Activated naive CD8-positive, alpha-beta T cell treated with anti-CD3 and anti-CD28 coated beads for 36 hours (primary cell): Measurements from ENCODE around the gene ADGRF3. TPM values are rescaled to one million over a fixed set of nuclear protein-coding genes. Genes with fewer than 3 reads are reported as not detected.
"Not testable (repeated sequence)": the region's sequence is repeated elsewhere in the genome, so short reads cannot be mapped to it uniquely, and the experiment has no call there.

Source experiments
- DNase-seq: peaks from one replicate; pipeline ENCODE4 v3.0.0; 2021
- H3K27ac Mint-ChIP-seq: one replicate; pipeline ENCODE4 v1.8.0; 2022; ENCODE audit warnings: mild to moderate bottlenecking, moderate library complexity, mixed read lengths
- H3K27me3 Mint-ChIP-seq: one replicate; pipeline ENCODE4 v1.8.0; 2022; ENCODE audit warnings: mild to moderate bottlenecking, mixed read lengths
- H3K36me3 Mint-ChIP-seq: one replicate; pipeline ENCODE4 v1.8.0; 2021; ENCODE audit warnings: mild to moderate bottlenecking, mixed read lengths
- H3K4me1 Mint-ChIP-seq: one replicate; pipeline ENCODE4 v1.8.0; 2021; ENCODE audit warnings: mixed read lengths
- H3K4me3 Mint-ChIP-seq: one replicate; pipeline ENCODE4 v1.8.0; 2022; ENCODE audit warnings: mild to moderate bottlenecking, moderate library complexity, mixed read lengths
- H3K9me3 Mint-ChIP-seq: one replicate; pipeline ENCODE4 v1.8.0; 2022; ENCODE audit warnings: mixed read lengths
- total RNA-seq, 2 experiments: library from RNA; stranded (reverse); gene quantifications; one replicate each; pipeline ENCODE4 v1.2.3, GENCODE V29; 2021

ADGRF3 gene
- total RNA-seq, 2 experiments from 2014 or later = 4.4 to 5.2 TPM

DNA sequence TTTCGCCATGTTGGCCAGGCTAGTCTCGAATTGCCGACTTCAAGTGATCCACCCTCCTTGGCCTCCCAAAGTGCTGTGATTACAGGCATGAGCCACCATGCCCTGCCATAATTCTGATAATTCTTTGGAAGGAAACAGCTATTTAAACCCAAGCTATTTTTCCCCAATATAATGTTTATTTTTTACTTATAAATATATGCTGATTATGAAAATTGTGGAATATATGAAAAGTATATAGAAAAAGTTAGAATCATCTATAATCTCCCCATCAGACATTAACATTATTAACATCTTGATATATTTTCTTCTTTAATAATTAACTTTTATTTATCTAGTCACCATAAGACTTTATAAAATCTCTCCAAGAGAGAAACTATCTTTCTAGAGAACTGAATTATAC is 60.7 kb downstream of the ADGRF3 start:
- no peaks in the 10 kb centered on the region for H3K4me1 Mint-ChIP-seq

DNA sequence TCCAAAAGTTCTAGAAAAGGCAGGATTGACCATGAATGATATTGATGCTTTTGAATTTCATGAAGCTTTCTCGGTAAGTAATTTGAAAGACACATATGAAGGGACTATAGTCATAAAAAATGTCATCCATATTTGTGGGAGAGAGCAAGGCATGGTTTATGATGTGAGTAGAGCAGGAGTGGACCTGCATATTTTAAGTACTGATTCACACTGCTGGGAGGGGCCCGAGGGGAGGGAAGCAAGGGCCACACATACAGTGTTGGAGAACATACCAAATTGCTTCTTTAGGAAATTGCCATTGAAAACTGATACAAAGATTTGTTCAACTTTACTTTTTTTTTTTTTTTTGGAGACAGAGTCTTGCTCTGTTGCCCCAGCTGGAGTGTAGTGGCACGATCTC is 62.5 kb downstream of the ADGRF3 start:
- peaks cover 18% of the 10 kb centered on the region for H3K36me3 Mint-ChIP-seq
- H3K4me1 Mint-ChIP-seq = no peaks in the 10 kb centered on the region
- no peaks in the 10 kb centered on the region for H3K27me3 Mint-ChIP-seq
- H3K9me3 Mint-ChIP-seq = no peaks in the 10 kb centered on the region
- H3K4me3 Mint-ChIP-seq = no peak overlapping the region
- no peak for DNase-seq
- no peak overlapping the region for H3K27ac Mint-ChIP-seq

More for the DNA sequence above, 60.7 kb downstream of the ADGRF3 start:
- no peak overlapping the region for H3K4me3 Mint-ChIP-seq
- no peaks in the 10 kb centered on the region for H3K9me3 Mint-ChIP-seq
- H3K27me3 Mint-ChIP-seq = no peaks in the 10 kb centered on the region
- H3K27ac Mint-ChIP-seq = no peak overlapping the region
- H3K36me3 Mint-ChIP-seq = peaks cover 14% of the 10 kb centered on the region
- DNase-seq = no peak

DNA sequence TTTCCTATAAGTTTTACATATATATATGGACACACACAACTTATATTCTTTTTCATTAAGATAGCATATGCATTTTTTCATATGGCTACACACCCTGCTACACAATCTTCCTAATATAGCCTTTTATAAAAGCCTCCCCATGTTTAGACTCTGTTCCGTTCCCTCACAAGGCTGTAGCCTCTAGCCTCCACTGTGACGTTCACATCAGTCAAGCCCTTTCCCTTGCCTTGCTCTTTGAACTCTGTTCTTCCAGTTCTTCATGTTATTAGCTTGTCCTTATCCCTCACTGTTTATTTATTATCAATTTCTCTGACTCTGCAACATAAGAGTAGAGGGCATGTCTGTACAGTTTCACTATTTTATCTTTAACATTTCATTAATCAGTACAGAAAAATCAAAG is 63.0 kb downstream of the ADGRF3 start:
- Mint-ChIP-seq H3K4me3 (no peak overlapping the region), H3K27me3 (no peaks in the 10 kb centered on the region), H3K4me1 (no peaks in the 10 kb centered on the region), H3K36me3 (peaks cover 22% of the 10 kb centered on the region), H3K27ac (no peak overlapping the region), H3K9me3 (no peaks in the 10 kb centered on the region)
- no peak for DNase-seq

DNA sequence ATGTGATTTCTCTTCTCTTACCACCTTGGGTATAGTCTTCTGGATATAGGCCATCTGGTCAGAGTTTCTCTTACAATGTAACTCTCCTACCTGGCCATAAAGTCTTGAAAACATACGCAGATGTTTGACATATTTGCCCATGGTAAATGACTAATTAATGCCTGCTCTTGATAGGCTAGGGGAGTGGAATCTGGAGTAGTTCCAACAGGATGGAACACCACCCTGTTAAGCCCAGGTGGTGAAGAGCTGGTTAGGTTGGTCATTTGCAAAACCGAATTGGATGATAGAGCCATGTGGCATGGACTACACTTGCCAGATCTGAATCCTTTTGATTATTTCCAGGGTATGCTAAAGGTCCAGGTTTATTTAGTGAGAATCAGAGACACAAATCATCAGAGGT is 65.4 kb downstream of the ADGRF3 start:
- H3K9me3 Mint-ChIP-seq = no peaks in the 10 kb centered on the region
- no peak for DNase-seq
- no peak overlapping the region for H3K27ac Mint-ChIP-seq
- H3K27me3 Mint-ChIP-seq = no peaks in the 10 kb centered on the region
- H3K4me1 Mint-ChIP-seq = no peaks in the 10 kb centered on the region
- H3K4me3 Mint-ChIP-seq = no peak overlapping the region
- H3K36me3 Mint-ChIP-seq = peaks cover 26% of the 10 kb centered on the region

DNA sequence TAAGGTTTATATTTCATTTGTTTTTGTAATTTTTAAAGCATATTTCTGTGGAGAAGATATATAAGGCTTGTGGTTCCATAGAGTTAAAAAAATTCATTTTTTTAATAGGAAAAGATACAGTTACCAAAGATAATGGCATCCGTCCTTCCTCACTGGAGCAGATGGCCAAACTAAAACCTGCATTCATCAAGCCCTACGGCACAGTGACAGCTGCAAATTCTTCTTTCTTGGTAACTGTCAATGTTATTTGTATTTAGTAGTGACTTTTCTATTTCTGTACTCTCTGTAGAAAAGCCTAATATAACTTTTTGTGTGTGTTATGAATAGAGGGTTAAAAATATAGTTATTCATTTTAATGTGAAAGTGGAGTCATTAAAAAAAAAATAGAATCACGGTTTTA is 66.7 kb downstream of the ADGRF3 start:
- no peaks in the 10 kb centered on the region for H3K9me3 Mint-ChIP-seq
- H3K36me3 Mint-ChIP-seq = peaks cover 23% of the 10 kb centered on the region
- no peak for DNase-seq

DNA sequence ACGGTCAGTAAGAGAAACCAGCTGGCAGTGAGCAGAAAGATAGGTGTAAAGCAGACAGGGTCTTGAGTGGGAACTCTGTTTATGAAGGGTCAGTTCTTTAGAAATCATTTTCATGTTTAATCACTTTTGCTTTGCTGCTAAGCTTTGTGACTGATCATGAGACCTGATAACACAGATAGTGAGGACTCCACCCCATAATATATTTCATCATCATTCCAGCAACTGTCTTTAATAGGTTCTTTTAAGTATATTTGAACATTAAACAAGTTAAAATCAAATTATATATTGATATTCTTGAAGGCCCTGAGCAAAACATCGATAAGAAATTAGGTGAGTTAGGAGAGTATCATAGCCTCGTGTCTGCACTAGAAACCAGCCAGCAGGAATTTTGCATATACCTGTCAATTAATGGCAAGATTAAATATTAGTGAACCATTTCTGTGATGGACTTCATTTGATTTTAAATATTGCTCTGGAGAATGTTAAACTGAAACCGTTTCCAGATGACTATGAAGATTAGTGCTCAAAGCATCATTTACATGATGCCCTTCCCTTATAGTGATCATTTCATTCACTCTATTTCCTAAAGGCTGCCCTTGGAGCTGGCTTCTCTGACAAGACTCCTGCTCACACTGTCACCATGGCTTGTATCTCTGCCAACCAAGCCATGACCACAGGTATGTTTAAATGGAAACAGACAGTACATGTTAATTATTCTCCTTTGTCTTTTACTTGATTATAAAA is 69.9 kb downstream of the ADGRF3 start:
- no peaks in the 10 kb centered on the region for H3K27me3 Mint-ChIP-seq
- no peaks in the 10 kb centered on the region for H3K9me3 Mint-ChIP-seq
- H3K4me3 Mint-ChIP-seq = no peak overlapping the region
- H3K27ac Mint-ChIP-seq = no peak overlapping the region
- no peak for DNase-seq
- peaks cover 18% of the 10 kb centered on the region for H3K36me3 Mint-ChIP-seq
- H3K4me1 Mint-ChIP-seq = no peaks in the 10 kb centered on the region

More for the DNA sequence above, 66.7 kb downstream of the ADGRF3 start:
- H3K27ac Mint-ChIP-seq = no peak overlapping the region
- H3K4me3 Mint-ChIP-seq = no peak overlapping the region
- H3K27me3 Mint-ChIP-seq = no peaks in the 10 kb centered on the region
- no peaks in the 10 kb centered on the region for H3K4me1 Mint-ChIP-seq

DNA sequence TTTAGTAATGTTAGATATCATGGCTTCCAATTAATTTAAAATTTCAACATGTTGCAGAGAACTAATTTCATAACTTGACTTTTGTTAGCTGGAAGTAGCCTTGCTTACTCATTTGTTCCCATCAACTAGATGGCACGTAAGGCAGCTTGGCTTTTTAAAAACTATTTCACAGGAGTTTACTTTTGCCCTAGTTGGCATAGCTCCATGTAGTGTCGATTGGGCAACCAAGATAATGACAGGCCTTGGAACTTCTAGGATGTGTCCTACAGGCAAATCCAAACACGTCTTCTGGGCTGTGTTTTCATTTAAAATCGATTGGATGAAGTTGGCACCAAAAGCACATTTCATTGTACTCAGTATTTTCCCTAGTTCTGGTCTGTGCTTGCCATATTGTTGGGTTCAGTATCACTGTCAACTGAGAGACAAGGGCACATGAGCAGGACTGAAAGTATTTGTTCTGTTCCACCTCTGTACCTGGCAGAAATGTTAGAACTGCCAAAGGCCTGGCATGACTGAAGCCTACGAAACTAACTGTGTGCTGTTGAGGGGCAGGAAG is 72.5 kb downstream of the ADGRF3 start:
- DNase-seq = no peak
- peaks cover 9% of the 10 kb centered on the region for H3K4me1 Mint-ChIP-seq
- no peaks in the 10 kb centered on the region for H3K27me3 Mint-ChIP-seq
- H3K27ac Mint-ChIP-seq = no peak overlapping the region
- H3K36me3 Mint-ChIP-seq = peaks cover 12% of the 10 kb centered on the region
- no peak overlapping the region for H3K4me3 Mint-ChIP-seq
- H3K9me3 Mint-ChIP-seq = no peaks in the 10 kb centered on the region

DNA sequence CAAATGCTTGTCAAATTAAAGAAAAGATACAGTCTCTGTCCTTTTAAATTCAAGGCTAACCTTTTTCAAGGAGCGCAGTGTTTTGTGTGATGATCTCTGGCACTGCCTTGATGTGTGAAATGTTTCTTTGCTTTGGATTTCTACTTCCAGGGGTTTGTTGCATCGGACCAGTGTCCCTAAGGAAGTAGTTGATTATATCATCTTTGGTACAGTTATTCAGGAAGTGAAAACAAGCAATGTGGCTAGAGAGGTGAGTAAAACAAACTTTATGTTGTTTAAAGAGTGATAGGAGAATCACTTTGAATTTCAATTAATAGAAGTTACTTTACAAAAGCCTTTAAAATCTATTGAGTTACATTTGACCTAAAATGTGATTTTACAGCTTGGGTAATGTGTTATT is 73.1 kb downstream of the ADGRF3 start:
- Mint-ChIP-seq H3K27me3 (no peaks in the 10 kb centered on the region), H3K36me3 (peaks cover 7% of the 10 kb centered on the region), H3K4me1 (peaks cover 9% of the 10 kb centered on the region), H3K4me3 (no peak overlapping the region), H3K27ac (no peak overlapping the region), H3K9me3 (no peaks in the 10 kb centered on the region)
- DNase-seq = no peak

DNA sequence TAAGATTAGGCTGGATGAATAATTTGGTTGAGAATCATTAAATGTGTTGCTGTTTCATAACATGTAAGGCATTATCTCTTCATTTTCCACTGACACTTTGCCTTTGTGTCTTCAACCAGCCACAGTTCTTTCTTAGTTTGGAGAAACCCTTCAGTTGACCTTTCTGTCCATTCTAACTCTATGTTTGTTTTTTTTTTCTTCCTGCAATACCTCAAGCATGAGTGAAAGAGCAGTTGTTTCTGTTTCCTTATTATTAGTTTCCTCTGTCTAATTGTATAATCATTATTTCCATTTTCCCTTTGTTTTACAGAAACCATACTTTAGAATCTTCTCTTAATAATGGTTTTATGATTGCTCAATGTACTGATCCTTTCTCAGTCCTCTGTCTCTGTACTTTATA is 76.2 kb downstream of the ADGRF3 start:
- Mint-ChIP-seq H3K27ac (peak overlapping the region; percentile 72), H3K36me3 (peaks cover 2% of the 10 kb centered on the region)

DNA sequence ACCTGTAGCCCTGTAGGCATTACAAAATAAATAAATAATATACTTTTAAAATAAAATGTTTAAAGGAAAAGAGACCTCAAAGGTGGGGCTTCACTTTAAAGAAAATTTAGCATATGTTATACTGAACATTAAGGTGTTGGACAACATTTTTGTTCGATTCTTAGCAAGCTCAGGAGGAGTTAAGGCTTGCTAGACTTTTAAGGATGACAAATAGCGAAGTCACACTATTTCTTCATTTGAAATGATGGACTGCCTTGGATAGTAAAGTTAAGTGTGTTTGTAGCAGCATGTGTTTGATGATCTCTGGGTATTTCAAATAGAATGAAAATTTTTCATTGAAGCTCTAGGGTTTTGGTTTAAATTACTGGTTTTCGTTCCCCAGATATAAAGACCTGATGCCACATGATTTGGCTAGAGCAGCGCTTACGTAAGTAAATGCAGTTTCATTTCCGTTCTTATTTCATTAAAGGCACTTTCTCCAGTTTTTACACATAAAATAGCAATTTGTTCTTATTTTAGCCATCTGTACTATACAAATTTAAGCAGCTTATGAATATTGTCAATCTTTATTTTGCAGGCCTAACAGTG is 76.9 kb downstream of the ADGRF3 start:
- Mint-ChIP-seq H3K9me3 (no peaks in the 10 kb centered on the region), H3K27me3 (no peaks in the 10 kb centered on the region), H3K4me1 (peaks cover 9% of the 10 kb centered on the region), H3K4me3 (no peak overlapping the region), H3K36me3 (peaks cover 2% of the 10 kb centered on the region), H3K27ac (peak overlapping the region; percentile 72)
- no peak for DNase-seq

More for the DNA sequence above, 76.2 kb downstream of the ADGRF3 start:
- H3K9me3 Mint-ChIP-seq = no peaks in the 10 kb centered on the region
- no peak for DNase-seq
- H3K4me3 Mint-ChIP-seq = no peak overlapping the region
- H3K27me3 Mint-ChIP-seq = no peaks in the 10 kb centered on the region
- H3K4me1 Mint-ChIP-seq = peaks cover 9% of the 10 kb centered on the region

DNA sequence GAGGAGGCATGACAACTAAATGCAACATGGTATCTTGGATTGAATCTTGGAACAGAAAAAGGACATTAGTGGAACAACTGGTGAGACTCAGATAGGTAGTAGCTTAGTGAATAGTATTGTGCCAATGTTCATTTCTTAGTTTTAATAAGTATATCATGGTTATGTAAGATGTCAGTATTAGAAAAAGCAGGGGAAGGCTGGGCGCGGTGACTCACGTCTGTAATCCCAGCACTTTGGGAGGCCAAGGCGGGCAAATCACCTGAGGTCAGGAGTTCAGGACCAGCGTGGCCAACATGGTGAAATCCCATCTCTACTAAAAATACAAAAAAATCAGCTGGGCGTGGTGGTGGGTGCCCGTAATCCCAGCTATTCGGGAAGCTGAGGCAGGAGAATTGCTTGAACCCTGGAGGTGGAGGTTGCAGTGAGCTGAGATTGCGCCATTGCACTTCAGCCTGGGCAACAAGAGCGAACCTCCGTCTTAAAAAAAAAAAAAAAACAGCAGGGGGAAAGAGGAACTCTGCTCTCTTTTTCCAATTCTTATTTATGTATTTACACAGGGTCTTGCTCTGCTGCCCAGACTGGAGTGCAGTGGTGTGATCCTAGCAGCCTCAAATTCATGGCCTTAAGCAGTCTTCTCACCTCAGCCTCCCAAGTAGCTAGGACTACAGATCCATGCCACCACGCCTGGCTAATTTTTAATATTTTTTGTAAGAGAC is 77.8 kb downstream of the ADGRF3 start:
- not testable (repeated sequence) for H3K4me1 Mint-ChIP-seq, H3K4me3 Mint-ChIP-seq, DNase-seq, H3K9me3 Mint-ChIP-seq, H3K36me3 Mint-ChIP-seq, H3K27me3 Mint-ChIP-seq, H3K27ac Mint-ChIP-seq

DNA sequence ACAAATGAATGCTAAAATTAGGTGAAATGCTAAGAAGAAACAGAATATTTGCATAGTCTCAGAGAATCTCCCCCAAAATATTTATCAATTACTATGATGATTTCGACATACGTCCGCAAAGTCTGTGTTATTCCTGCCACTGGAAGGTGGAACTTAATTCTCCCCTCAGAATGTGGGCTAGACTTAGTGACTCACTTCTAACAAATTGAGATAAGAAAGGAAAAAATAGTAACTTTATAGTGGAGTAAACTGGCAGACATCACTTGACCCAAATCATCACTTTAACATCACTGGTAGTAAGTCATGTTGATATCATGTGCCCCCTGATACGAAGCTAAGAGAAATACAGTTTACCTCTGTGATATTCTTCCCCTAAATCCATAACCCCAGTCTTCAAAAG is 78.4 kb downstream of the ADGRF3 start:
- Mint-ChIP-seq H3K4me1 (peaks cover 9% of the 10 kb centered on the region), H3K36me3 (peaks cover 2% of the 10 kb centered on the region), H3K27ac (no peak overlapping the region), H3K27me3 (no peaks in the 10 kb centered on the region), H3K4me3 (no peak overlapping the region), H3K9me3 (no peaks in the 10 kb centered on the region)
- DNase-seq = no peak

DNA sequence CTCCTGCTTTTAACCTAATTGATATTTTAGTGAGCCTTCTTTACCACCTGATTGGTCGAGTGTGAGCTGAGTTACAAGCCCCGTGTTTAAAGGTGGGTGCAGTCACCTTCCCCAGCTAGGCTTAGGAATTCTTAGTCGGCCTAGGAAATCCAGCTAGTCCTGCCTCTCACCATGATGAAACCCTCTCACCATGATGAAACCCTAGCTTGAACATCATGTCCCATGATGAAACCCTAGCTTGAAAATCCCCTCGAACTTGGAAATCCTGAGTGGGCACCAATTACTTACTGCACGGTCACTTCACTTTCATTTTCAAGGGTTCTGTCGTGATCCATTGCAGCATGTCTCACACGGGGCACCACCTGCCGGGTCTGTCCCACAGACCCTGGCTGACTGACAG is 87.8 kb downstream of the ADGRF3 start:
- not testable (repeated sequence) for H3K27ac Mint-ChIP-seq, H3K9me3 Mint-ChIP-seq, DNase-seq, H3K27me3 Mint-ChIP-seq, H3K36me3 Mint-ChIP-seq, H3K4me1 Mint-ChIP-seq, H3K4me3 Mint-ChIP-seq
